GM19025 (cell line): Measurements from ENCODE around the gene MBTPS1.
A peak's percentile ranks its signal among the peaks of the same experiment; 100 is the strongest.
"Not testable (repeated sequence)": the region's sequence is repeated elsewhere in the genome, so short reads cannot be mapped to it uniquely, and the experiment has no call there.

ENCODE experiments used
- ATAC-seq: cut with Tn5 transposase; IDR thresholded peaks from one replicate; pipeline ENCODE4 v1.9.1; 2021; ENCODE audit warnings: mild to moderate bottlenecking, low read depth, moderate library complexity; ENCODE audit not compliant: unreplicated experiment

Gene MBTPS1

DNA sequence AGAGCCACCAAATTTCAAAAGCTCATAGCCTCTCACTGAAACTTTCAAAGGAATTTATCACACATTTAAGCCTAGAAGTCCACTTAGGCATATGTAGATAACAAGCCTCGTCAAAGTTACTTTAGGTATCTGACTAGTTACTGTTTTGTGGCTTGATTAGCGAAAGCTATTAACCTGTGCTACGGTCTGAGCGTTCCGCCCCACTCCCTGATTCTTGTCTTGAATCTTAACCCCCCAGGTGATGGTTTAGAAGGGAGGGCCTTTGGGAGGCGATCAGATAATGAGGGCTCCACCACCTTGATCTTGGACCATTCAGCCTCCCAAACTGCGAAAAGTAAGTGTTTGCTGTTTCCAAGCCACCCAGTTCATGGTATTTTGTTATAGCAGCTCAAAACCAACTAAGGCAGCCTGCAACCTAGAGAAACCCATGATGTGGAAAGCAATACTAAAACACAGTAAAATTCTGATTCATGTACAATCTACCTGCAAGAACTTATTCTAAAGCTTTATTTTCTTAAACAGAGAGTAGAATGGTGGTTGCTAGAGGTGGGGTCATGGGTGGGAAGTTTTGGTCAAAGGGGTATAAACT, 21.1 kb upstream of the MBTPS1 start:
- no peak for ATAC-seq

DNA sequence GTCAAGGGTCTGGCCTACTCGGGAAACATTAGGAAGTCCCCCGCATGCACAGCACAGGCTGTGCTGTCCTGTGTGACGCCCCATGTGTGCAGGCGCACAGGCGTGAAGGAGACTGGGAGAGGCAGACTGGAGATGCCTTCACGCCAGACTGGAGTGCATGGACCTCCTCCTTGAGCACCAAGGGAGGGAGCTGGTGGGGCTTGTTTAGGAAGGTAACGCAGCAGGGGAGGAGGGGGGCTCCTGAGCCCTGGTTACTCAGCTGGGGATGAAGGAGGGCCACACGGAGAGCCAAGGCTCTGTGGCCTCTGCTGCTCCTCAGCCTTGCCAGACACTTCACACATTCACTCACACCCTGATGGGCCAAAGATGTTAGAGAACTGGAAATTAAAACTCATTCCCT, 20.5 kb upstream of the MBTPS1 start:
- no peak for ATAC-seq

GRCh38 chr16:84136331-84137125, 19.8 kb upstream of the MBTPS1 start:
- ATAC-seq, result no peak

GRCh38 chr16:84132527-84133285, 16.0 kb upstream of the MBTPS1 start:
- no peak for ATAC-seq

- no peak for ATAC-seq
Measured at GRCh38 chr16:84131117-84131516, 14.4 kb upstream of the MBTPS1 start.

GRCh38 chr16:84124257-84125073, 7.7 kb upstream of the MBTPS1 start:
- no peak for ATAC-seq

GRCh38 chr16:84121007-84121406, 4.3 kb upstream of the MBTPS1 start:
- no peak for ATAC-seq

DNA sequence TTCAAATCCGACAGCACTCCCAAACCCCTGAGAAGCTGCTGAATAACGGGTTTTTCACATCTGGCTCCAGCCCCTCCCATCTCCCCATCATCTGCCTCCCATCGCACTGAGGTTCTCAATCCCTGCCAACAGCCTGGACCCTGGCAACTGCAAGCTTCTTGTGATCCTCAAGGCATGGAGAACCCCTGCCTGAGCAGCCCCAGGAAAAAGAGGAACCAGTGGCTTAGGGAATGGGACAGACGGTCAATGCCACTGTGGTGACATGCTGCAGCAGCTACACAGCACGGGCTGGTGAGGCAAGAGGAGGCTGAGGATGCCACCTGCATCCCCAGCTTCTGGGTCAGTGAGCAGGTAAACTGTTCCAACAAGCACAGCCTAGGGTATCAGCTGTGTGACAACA, 3.3 kb upstream of the MBTPS1 start:
- ATAC-seq, result no peak

- ATAC-seq, result no peak
Measured at GRCh38 chr16:84119368-84119767, 2.6 kb upstream of the MBTPS1 start.

- not testable (repeated sequence) for ATAC-seq
Measured at GRCh38 chr16:84118315-84118714, 1.6 kb upstream of the MBTPS1 start.

- no peak for ATAC-seq
Measured at GRCh38 chr16:84117494-84117843, 727 bp upstream of the MBTPS1 start.

DNA sequence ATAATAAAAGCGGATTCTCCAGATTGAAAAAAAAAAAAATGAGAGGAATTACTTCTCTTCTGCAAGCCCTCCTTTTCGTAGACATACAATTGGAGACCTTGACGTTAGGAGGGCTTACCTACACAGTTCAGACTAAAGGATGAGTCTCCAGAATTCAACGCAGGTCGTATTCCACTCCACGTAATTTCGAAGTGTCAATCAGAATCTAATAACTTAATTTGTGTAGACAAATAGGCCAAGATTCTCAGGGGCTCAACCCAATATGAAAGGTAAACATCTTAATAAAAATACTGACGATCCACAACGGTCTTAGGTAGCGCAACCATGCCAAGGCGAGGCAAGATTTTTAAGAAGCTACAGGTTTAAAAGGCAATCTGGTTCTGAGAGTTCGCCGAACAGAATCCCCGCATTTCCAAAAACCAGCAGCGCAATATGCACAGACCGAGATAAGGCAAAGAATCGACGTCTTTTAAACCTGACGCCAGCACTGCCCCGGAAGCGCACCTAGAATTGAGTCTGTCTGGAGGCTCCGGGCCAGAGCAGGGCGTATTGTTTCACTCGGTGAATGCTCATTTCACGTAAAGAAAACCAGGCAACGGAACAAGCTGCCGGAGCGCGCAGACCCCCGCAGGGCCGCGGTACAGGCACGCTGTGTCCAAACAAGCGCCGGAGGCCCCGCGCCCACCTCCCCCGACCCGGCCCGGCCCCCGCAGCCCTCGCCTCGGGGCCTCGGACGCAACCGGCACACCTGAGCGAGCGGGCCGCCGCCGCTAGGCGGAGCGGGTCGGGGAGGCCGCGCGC, 623 bp downstream of the MBTPS1 start:
- ATAC-seq, result peak; percentile 24

GRCh38 chr16:84111949-84112348, 4.8 kb downstream of the MBTPS1 start:
- not testable (repeated sequence) for ATAC-seq

- ATAC-seq, result no peak
Measured at GRCh38 chr16:84111525-84111924, 5.2 kb downstream of the MBTPS1 start.

- no peak for ATAC-seq
Measured at GRCh38 chr16:84110527-84110926, 6.2 kb downstream of the MBTPS1 start.

- no peak for ATAC-seq
Measured at GRCh38 chr16:84109598-84110335, 7.0 kb downstream of the MBTPS1 start.

GRCh38 chr16:84107921-84108320, 8.8 kb downstream of the MBTPS1 start:
- ATAC-seq, result no peak

GRCh38 chr16:84105948-84106740, 10.6 kb downstream of the MBTPS1 start:
- no peak for ATAC-seq
